GM13977 (cell line): ENCODE data around the gene DCDC2C.

Experiments used
- DNase-seq: peaks from one replicate; pipeline ENCODE4 v3.0.0; 2012; ENCODE audit warnings: low spot score
- in situ Hi-C: fragments of 300-500 bp; cut with MboI; formaldehyde crosslinking; loops from one replicate; pipeline ENCODE4 v1.12.0; 2022; ENCODE audit warnings: low sequenced_read_pairs, low pct_unique_long_range_greater_than_20kb, mixed read lengths, inconsistent platforms; ENCODE audit not compliant: unreplicated experiment
- TF ChIP-seq, protein P1 (sequence below): IDR thresholded peaks from 2 replicates; pipeline ENCODE4 v1.5.1; 2012; ENCODE audit warnings: mild to moderate bottlenecking, control low read depth; ENCODE audit not compliant: insufficient read depth; ENCODE audit errors: extremely low read depth, missing control alignments

DCDC2C gene

DNA sequence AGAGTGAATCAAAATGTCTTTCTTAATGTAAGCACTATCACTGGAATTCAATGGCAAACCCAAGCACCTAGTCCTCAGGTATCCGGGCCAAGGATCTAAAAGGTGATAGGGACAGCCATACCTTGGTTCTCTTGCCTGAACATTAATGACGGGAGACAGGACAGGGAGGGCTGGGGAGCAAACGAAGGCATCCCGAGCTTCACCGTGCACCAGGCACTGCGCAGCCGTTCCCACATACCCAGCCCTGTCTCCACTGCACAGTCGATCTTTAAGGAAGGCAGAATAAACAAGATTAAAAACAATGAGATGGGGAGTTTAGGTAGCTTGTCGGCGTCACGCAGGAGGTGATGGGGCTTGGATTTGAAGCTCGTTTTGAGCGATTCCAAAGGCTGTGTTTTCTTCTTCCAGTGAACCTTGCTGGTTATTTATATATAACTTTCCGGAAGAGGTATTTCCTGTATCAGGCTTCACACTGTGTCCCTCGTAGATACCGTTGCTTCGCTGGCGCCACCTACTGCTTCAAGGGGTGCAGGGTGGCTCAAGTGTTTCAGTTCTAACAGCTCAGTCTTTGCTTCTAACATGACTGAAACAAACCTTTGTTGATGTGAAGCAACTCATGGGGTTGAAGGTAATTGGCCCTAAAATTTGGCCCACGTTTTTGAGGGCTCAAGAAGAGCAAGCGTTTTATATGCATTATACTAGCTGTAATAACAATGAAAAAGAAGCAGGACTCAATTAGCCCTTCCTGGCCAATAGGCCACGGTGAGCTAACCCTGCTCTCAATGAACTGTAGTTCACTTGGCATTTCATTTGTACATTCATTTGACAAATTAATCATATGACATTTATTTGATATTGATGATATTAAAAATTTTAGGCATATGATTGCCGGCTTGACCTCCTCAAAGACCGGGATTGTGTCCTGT lies 77.4 kb downstream of the DCDC2C start:
- in situ Hi-C loops = no loop called here
- TF ChIP-seq, protein P1, sequence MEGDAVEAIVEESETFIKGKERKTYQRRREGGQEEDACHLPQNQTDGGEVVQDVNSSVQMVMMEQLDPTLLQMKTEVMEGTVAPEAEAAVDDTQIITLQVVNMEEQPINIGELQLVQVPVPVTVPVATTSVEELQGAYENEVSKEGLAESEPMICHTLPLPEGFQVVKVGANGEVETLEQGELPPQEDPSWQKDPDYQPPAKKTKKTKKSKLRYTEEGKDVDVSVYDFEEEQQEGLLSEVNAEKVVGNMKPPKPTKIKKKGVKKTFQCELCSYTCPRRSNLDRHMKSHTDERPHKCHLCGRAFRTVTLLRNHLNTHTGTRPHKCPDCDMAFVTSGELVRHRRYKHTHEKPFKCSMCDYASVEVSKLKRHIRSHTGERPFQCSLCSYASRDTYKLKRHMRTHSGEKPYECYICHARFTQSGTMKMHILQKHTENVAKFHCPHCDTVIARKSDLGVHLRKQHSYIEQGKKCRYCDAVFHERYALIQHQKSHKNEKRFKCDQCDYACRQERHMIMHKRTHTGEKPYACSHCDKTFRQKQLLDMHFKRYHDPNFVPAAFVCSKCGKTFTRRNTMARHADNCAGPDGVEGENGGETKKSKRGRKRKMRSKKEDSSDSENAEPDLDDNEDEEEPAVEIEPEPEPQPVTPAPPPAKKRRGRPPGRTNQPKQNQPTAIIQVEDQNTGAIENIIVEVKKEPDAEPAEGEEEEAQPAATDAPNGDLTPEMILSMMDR = peak; percentile 79
- DNase-seq = peak; percentile 87

- in situ Hi-C loops = no loop called here
- no peak for DNase-seq
- TF ChIP-seq, protein P1 = no peak
Measured at GRCh38 chr2:3784731-3785130, 81.4 kb downstream of the DCDC2C start.

DNA sequence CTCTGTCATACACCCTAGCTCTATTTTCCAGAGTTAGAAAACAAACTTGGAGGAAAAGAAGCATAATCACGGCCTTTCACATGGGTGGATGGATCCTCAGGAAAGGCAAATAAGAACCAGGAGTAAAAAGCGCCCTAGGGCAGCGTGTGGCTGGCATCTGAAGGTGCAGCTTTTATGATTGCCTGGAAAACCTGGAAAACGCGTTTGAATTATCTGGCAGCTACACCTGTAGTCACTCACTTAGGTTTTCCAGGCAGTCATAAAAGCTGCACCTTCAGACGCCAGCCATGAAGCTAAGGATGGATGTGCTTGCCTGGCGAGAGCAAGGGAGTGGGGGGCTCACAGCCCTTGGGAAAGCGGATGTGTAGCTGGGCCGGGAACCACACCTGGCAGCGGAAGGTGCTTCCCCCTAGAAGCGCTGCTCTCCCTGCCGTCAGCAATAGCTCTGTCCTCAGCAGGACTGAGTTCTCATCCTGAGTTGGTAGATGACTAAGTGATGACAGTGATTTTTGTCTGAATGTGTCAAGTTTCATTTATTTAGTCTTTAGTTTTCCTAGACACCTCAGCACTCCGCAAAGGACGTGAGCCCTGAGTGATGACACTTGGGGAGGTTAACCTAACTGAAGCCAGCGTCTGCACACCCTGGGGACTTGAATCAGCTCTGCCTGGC lies 82.0 kb downstream of the DCDC2C start:
- TF ChIP-seq, protein P1 = no peak
- in situ Hi-C loops = no loop called here
- no peak for DNase-seq

DNA sequence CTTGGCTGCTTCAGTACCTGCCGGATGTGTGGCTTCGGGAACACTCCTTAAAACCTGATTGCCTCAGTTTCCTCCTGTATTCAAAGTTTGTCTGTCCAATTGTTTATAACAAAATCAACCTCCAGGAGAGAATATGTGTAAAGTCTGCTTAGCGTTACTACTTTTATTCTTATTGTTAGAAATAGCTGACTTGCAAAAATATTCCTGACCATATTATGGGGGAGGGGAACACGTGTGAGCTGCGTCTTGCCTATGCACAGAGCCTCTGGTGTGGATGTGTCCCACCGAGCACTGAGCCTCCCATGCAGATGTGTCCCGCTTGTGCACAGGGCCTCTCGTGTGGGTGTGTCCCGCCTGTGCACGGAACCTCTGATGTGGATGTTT lies 82.5 kb downstream of the DCDC2C start:
- no peak for DNase-seq
- TF ChIP-seq, protein P1 = no peak
- in situ Hi-C loops = no loop called here

- in situ Hi-C loops = no loop called here
- TF ChIP-seq, protein P1 = no peak
- no peak for DNase-seq
Measured at GRCh38 chr2:3787768-3788167, 84.4 kb downstream of the DCDC2C start.

DNA sequence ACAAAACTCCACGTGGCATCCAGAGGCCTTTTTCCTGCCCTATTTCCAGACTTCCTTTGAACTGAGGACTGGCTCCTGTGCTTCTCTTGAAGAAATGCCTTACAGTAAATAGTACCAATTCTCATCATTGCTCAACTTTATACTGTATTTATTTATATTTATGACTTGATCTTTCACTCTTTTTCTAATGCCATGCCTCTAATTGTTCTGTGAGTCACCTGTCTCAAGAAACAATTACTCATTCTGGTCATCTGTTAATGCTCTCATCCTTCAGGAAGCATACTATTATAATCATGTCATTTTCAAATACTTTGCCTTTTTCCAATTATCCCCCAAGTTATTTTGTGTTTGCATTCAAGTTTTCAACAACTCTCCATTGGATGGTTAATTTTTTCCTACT lies 85.9 kb downstream of the DCDC2C start:
- TF ChIP-seq, protein P1 = no peak
- DNase-seq = no peak
- in situ Hi-C loops = no loop called here
